Left cardiac atrium (tissue), 4 donors: Measurements from ENCODE around the gene PHLDA1. TPM values are rescaled to one million over a fixed set of nuclear protein-coding genes. Genes with fewer than 3 reads are reported as not detected.

Experiments used
- ATAC-seq, 2 donors: fragments of 200-7000 bp; cut with Tn5 transposase; one replicate each; pipeline ENCODE4 v1.9.1; 2020; ENCODE audit warnings: mild to moderate bottlenecking in 2 of 2, moderate library complexity in 2 of 2
- DNase-seq: peaks from one replicate; pipeline ENCODE4 v3.0.0-alpha.2; 2020
- intact Hi-C, 2 donors: fragments of 100-400 bp; cut with DNase I; formaldehyde crosslinking; loops; one replicate each; pipeline versions ENCODE4 v1.14.1 to v1.15.1; 2022 to 2023
- long read RNA-seq: library from polyadenylated mRNA; unstranded; transcript quantifications from one replicate; pipeline ENCODE4 v2.0.0, GENCODE V29; 2021
- total RNA-seq, 2 donors: library from RNA; stranded (reverse); fragmentation: NEBNext Ultra II Directional; extraction: Animal tissue kit (Norgen Biotek cat#: 25700); gene quantifications; one replicate each; pipeline ENCODE4 v1.2.1, GENCODE V29; 2021
- donor health status: DM: no; HTN: yes; CAD: no.
- donor health status: DM: no; HTN: yes; CAD: no; lungs with severe emphysema.
- donor health status: DM: yes; HTN: yes; CAD: no.
- donor health status: Dilated cardiomyopathy.

Gene PHLDA1
- total RNA-seq, result 10 to 100 TPM in 1 of 2 donors, 1 to 10 TPM in 1; 9.4 to 15.5 TPM
- long read RNA-seq, full-length matches to known transcripts, result 20 of 38 reads
- long read RNA-seq, partial matches to known transcripts, result 0 of 38 reads
- long read RNA-seq, other reads (novel, unspliced or antisense), result 18 of 38 reads

GRCh38 chr12:76031414-76032042 lies at the start of gene PHLDA1:
Gene PHLDA1 (minus strand): TSS chr12:76031776.
- intact Hi-C loops, result loop anchor here (2.0 to 10.0 kb wide), 4 partner anchors 53 to 477 kb away; no protein-coding TSS in a partner anchor
- ATAC-seq (peak; percentile 93 to 94), DNase-seq (peak; percentile 94)

DNA sequence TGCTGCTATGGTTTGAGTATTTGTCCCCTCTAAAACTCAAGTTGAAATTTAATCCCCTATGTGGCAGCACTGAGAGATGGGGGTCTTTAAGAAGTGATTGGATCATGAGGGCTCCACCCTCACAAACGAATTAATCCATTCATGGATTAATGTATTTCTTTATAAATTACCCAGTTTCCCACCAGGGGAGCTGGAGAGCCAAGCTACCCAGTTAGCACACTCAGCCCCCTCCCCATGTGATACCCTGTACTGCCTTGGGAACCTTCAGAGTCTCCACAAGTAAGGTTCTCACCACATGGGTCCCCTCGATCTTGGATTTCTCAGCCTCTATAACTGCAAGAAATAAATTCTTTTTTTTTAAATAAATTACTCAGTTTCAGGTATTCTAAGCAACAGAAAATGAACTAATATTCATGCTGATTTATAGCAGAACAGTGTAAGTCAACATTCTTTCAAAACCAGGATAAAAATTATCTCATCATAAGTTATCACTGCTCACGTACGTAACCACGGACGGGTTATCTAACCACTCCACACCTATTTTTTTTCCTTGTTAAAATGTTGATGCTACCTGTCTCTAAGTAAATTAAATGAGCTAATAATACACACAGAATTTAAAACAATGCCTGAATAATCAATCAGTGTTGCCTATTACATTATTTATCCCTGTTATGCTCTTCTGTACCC lies 49.3 kb upstream of the PHLDA1 start:
- DNase-seq, result no peak
- intact Hi-C loops, result loop anchor here in 1 of 2 donors (5.0 to 10.0 kb wide), 2 partner anchors 184 to 266 kb away; partner anchors contain the start of gene BBS10
- ATAC-seq, result no peak

- intact Hi-C loops, result loop anchor here in 1 of 2 donors (5.0 to 10.0 kb wide), 2 partner anchors 185 to 267 kb away; partner anchors contain the start of gene BBS10
- no peak for ATAC-seq
- DNase-seq, result no peak
These were observed 48.6 kb upstream of the PHLDA1 start for GRCh38 chr12:76080017-76080728.

GRCh38 chr12:76078748-76079147 lies 47.2 kb upstream of the PHLDA1 start:
- intact Hi-C loops, result no loop called here
- no peak for DNase-seq
- ATAC-seq, result no peak

DNA sequence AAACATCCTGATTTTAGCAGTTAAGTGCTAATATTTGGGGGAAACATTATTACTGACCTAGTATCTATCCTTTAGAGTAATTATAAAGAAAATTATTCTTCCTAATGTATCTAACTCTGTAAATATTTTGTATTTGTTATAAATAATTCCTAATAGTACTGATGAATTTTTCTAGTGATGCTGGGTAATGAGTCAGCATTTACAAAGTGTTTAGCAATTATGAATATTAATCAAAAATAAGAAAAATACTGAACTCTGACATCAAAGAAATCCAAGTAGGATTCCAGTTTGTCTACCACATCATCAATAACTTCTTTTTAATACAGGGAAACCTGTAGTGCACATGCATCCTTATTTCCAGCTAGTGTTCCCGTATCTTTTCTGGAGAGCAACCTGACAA lies 43.9 kb upstream of the PHLDA1 start:
- DNase-seq (no peak), ATAC-seq (no peak)
- intact Hi-C loops, result no loop called here

DNA sequence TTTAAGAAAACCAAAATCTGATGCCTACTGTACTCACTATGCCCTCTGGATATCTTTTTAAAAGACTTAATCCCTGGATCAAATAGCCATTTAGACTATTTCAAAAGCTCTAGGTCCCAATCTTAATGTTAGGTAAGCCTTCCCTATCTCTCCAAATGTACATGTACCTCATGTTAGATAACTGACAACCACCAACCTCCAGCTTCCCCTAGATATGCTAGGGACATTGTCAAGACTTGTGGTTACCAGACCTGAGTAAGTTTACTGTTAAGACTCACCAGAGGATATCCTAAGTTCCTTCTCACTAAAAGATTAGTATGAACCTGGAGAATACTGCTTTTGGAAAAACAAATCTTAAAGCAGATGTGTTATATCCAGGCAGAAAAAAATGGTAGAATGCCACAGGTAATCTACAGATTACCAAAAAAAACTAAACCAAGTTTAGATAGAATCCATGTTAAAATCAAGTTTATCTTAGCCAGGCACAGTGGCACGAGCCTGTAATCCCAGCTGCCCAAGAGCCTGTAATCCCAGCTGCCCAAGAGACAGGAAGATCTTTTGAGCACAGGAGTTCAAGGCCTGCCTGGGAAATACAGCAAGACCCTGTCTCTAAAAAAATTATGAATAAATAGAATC lies 43.2 kb upstream of the PHLDA1 start:
- intact Hi-C loops, result no loop called here
- no peak for ATAC-seq
- no peak for DNase-seq

GRCh38 chr12:76073561-76073960 lies 42.0 kb upstream of the PHLDA1 start:
- ATAC-seq (no peak), DNase-seq (no peak)
- intact Hi-C loops, result no loop called here

GRCh38 chr12:76072568-76072967 lies 41.0 kb upstream of the PHLDA1 start:
- ATAC-seq, result no peak
- intact Hi-C loops, result no loop called here
- DNase-seq, result no peak

- ATAC-seq (no peak), DNase-seq (no peak)
- intact Hi-C loops, result no loop called here
These were observed 37.8 kb upstream of the PHLDA1 start for GRCh38 chr12:76069339-76069738.

GRCh38 chr12:76065917-76066316 lies 34.3 kb upstream of the PHLDA1 start:
- intact Hi-C loops, result no loop called here
- DNase-seq, result no peak
- ATAC-seq, result no peak

DNA sequence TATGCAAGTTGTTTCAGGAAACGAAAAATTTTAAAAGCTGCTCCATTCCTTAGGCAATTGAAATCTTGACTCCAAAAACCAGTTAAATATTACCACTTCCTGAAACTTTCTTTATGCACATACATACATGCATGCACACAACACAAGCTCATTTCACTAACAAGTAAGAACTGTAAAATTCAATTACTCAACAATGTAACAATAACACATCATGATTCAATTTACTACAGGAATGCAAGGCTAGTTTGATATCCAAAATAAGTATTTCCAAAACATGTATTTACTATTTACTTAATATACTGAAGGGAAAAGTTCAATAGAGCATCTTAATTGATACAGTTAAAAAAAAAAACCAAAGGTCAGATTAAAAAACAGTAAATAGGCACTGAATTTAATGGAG lies 33.3 kb upstream of the PHLDA1 start:
- DNase-seq (no peak), ATAC-seq (no peak)
- intact Hi-C loops, result no loop called here

DNA sequence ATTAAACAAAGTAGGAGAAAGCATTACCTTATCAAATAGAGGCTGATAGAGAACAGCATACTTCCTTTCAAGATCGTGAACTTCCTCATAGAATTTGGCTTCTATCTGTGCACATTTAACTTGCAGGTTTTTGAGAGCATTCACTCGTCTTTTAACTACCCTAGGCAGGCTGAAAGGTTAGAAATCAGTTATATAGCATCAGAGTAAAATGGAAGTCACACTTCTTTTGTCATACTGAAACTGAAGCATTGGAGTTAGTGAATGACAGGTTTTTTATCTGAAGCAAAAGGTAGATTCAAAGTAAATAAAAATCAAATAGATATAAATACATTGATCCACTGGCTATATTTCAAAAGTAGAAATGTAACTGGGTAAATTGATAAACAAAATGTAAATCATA lies 28.5 kb upstream of the PHLDA1 start:
- DNase-seq (no peak), ATAC-seq (no peak)
- intact Hi-C loops, result no loop called here

DNA sequence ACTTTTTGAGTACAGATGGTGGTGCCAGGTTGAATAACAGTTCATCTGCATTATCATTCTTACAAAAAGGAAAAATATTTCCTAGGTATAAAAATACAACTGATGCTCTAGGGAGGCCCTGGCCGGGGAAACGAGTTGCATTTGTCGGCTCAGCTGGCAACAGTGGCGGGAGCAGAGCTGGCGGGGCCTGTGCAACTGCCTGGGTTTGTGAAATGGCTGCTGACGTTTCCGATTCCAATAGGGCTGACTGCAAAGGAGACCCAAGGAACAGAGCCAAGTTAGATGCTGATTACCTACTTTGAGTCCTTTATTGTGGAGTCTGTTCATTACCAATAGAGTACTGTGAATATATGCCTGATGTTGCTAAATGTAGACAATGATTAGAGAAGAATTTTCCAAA lies 25.8 kb upstream of the PHLDA1 start:
- intact Hi-C loops, result no loop called here
- no peak for DNase-seq
- ATAC-seq, result no peak

- DNase-seq (no peak), ATAC-seq (no peak)
- intact Hi-C loops, result no loop called here
These were observed 23.8 kb upstream of the PHLDA1 start for GRCh38 chr12:76055393-76055792.

DNA sequence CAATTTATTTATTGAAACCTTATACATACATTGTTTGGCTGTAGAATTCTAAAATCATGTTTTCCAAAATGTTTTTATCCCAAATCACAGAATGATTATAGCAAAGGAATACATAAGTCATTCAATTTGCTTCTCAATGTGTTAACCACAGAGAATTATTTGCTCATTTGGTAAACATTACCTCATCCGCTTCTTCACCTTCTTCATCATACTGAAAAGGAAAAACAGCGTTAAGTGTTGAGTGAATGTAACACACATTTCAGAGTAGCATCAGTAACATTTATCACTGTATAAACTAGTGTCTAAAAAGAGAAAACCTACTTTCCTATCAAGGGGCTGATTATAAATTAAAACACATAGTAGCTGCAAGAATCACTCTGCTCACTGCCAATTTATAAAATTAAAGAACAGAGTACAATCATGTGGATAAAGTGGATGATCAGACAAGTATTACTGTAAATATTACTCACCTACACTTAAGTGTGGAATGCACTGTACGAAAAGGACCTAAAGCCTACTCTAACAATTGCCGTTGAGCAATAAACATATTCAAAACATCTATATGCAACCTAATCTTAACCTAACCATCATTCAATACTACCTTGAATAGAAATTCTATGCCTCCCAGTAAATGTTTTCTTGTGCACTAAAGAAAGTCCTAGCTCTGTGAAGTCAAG lies 18.1 kb upstream of the PHLDA1 start:
- no peak for DNase-seq
- no peak for ATAC-seq
- intact Hi-C loops, result no loop called here

- ATAC-seq (no peak), DNase-seq (no peak)
- intact Hi-C loops, result no loop called here
These were observed 16.2 kb upstream of the PHLDA1 start for GRCh38 chr12:76047742-76048141.

DNA sequence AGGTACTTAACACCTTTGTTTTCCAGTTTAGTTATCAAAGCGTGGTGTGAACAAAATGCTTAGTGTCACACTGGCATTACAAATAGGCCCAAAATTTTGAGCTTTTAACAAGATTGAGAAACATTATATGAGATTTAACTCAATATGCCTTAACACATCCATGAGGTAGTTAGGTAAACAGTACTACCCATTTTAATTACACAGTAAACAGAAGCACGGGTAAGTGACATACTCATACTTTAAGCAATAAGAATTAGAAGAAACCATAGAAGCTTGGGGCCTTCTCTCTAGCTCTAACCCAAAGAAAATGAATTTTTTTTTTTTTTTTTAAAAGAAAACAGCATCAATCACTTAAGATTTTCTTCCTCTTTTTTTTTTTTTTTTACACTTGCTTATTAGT lies 15.5 kb upstream of the PHLDA1 start:
- intact Hi-C loops, result no loop called here
- ATAC-seq (no peak), DNase-seq (no peak)

DNA sequence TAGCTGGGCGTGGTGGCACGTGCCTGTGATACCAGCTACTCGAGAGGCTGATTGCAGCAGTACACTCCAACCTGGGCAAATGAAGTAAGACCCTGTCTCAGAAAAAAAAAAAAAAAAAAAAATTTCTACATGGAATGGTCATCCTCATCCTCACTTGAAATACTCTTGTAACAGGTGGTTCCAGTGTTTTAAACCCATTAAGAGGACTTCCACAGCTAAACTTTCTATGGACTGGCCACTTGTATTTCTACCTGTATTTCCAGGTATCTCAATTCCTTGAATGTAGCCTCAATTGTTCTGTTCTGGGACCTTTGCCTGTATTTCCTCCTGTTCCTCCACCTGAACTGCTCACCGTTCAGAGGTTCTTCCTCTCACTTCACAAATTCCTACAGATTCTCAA lies 11.8 kb upstream of the PHLDA1 start:
- DNase-seq (no peak), ATAC-seq (no peak)
- intact Hi-C loops, result no loop called here

- DNase-seq, result no peak
- intact Hi-C loops, result no loop called here
- ATAC-seq, result no peak
These were observed 10.6 kb upstream of the PHLDA1 start for GRCh38 chr12:76042147-76042546.
